ENCODE results near the gene SFI1. TPM values are rescaled to one million over a fixed set of nuclear protein-coding genes. Genes with fewer than 3 reads are reported as not detected.

The SFI1 gene
- total RNA-seq, 1 experiment from 2014 or later: 55.2 TPM

DNA sequence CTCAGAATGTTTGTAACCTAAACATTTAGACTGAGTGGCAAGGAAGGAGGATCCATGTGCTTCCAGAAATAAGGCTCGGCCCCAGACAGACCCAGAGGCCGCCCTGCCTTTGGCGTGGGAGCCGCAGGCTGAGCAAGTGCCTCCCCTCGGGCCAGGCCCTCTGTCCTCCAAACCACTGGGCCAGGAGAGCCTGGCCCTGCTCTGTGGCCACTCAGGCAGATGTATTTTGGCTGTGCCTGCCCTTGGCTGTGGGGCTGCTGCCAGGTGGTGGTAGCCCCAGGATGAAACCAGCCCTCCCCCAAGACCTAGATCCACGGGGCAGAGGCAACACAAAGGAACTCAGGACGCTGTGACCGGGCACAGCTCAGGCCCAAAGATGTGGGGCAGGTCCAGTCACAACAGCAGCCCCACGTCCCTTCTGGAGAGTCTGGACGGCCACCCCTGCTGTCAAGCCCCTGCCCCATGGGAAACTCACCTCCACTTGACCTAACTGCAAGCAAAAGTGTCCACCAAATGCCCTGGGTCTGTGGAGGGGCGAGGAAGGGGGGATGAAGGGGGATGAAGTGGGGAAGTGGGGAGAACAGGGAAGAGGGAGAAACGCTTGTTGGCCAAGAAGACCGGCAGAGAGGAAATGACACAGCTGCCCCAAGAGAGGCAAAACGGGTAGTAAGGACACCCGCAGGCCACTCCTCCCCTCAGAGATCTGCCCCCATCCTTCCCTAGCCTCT is 141.7 kb downstream of the SFI1 start:
- H3K4me1 Mint-ChIP-seq (ENCODE audit: low read depth, unreplicated experiment): peaks cover 11% of the 10 kb centered on the region
- peak overlapping the region; percentile 45 for H3K27ac Mint-ChIP-seq (ENCODE audit: unreplicated experiment)
- H3K36me3 ChIP-seq (ENCODE audit: control insufficient read depth, insufficient read depth, low read length): no peaks in the 10 kb centered on the region; the same call in 1 of the 2 replicates
- no peaks in the 10 kb centered on the region for H3K27me3 Mint-ChIP-seq (ENCODE audit: insufficient read depth, unreplicated experiment)
- no peaks in the 10 kb centered on the region for H3K9me3 Mint-ChIP-seq (ENCODE audit: unreplicated experiment)
- ChIA-PET POLR2A (no interaction called here), CTCF (no interaction called here)
- peaks cover 54% of the 10 kb centered on the region for H3K36me3 Mint-ChIP-seq (ENCODE audit: insufficient read depth, unreplicated experiment)
- no peak for DNase-seq
- no TSS peak for BruUV-seq (replicated peaks)
- intact Hi-C loops (cut with micrococcal nuclease; ENCODE audit: unreplicated experiment): no loop called here
- H3K4me1 ChIP-seq: no peaks in the 10 kb centered on the region
- H3K27me3 ChIP-seq (replicated peaks; ENCODE audit: control insufficient read depth, insufficient read depth, low read length): no peaks in the 10 kb centered on the region
- no peak overlapping the region for H3K4me3 Mint-ChIP-seq (ENCODE audit: unreplicated experiment)
- TF ChIP-seq CTCF (IDR thresholded peaks at IDR 0.05; ENCODE audit: insufficient read depth in 1 of 2, low read depth in 1 of 2, low read length in 1 of 2, severe bottlenecking in 1 of 2, unreplicated experiment in 1 of 2): no peak
- no peak overlapping the region for H3K4me3 ChIP-seq (ENCODE audit: low read depth, low read length)
- H3K9me3 ChIP-seq: no peaks in the 10 kb centered on the region

DNA sequence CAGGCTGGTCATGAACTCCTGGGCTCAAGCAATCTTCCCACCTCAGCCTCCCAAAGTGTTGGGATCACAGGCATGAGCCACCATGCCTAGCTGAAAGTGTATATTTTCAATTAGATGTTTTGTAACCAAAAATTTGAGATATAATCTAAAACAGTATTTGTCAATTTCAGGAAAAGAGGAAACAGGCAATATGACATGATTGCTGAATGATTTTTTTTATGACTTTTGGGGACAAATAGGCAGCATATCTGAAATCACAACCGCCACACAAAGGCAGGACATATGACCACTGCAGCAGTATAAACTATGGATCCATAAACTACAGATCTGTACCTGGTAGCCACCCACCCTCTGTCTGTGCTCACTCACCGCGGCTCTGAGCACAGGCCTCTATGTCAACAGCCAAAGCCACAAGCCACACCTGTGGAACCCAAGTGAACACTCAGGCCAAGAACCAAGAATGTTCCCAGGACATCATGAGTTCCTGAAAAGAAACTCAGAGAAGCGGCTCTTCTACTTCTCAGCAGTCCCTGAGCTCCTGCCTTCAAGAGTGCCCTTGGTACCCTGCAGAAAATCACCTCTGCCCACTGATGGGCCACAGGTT is 143.2 kb downstream of the SFI1 start:
- Mint-ChIP-seq H3K27me3 (ENCODE audit: insufficient read depth, unreplicated experiment) (no peaks in the 10 kb centered on the region), H3K4me3 (ENCODE audit: unreplicated experiment) (no peak overlapping the region), H3K27ac (ENCODE audit: unreplicated experiment) (peak overlapping the region; percentile 44), H3K36me3 (ENCODE audit: insufficient read depth, unreplicated experiment) (peaks cover 53% of the 10 kb centered on the region), H3K9me3 (ENCODE audit: unreplicated experiment) (no peaks in the 10 kb centered on the region), H3K4me1 (ENCODE audit: low read depth, unreplicated experiment) (peaks cover 5% of the 10 kb centered on the region)
- H3K27me3 ChIP-seq (replicated peaks; ENCODE audit: control insufficient read depth, insufficient read depth, low read length): no peaks in the 10 kb centered on the region
- no peak for TF ChIP-seq CTCF (IDR thresholded peaks at IDR 0.05; ENCODE audit: insufficient read depth in 1 of 2, low read depth in 1 of 2, low read length in 1 of 2, severe bottlenecking in 1 of 2, unreplicated experiment in 1 of 2)
- no TSS peak for BruUV-seq (replicated peaks)
- H3K4me3 ChIP-seq (ENCODE audit: low read depth, low read length): no peak overlapping the region
- POLR2A ChIA-PET: interaction anchor here (1.0 kb wide), 1 partner anchor 22 kb away, joined by 3 read pairs; the partner anchor contains the start of gene PISD
- H3K36me3 ChIP-seq (ENCODE audit: control insufficient read depth, insufficient read depth, low read length): no peaks in the 10 kb centered on the region; the same call in 1 of the 2 replicates
- H3K9me3 ChIP-seq: no peaks in the 10 kb centered on the region
- H3K4me1 ChIP-seq: no peaks in the 10 kb centered on the region
- intact Hi-C loops (cut with micrococcal nuclease; ENCODE audit: unreplicated experiment): no loop called here
- CTCF ChIA-PET: interaction anchor here (0.7 to 1.2 kb wide), 3 partner anchors 9 to 81 kb away, joined by 3 to 4 read pairs (median 3); no protein-coding TSS in a partner anchor
- DNase-seq: no peak

DNA sequence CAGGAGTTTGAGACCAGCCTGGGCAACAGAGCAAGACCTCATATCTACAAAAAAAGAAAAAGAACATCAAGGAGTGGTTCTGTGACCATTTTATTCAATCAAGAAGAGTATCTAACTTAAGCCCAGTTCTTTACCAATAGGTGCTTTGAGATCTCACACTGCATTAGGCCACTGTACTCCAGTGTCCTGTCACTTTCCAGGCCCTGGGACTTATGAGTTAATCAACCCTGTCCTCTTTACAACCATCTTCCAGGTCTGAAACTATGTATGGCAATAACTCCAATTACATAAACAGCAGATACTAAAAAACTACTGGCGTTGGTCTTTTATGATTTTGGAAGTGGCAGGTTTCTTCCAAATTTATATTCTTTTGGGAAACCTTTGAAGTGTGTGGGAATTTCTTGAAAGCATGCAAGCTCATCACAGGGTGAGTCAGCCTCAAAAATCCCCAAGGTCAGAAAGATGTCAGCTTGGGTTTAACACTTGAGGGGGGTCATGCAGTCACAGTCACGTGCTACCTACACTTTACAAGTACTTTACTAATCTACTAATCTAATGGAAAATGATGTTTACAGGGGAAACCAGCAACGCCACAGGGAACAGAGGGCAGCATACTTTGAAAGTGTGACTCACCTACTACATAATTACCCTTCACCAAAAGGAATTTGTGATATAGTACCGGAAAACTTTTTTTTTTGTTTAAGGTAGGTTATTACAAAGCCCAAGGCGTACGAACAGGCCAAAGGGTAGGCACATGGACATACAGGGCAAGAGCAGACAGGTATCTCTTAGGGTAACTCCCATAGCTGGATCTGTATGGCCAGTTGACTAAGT is 150.1 kb downstream of the SFI1 start:
- H3K27ac Mint-ChIP-seq (ENCODE audit: unreplicated experiment): peak overlapping the region; percentile 83
- peak; percentile 73 to 89 for DNase-seq
- H3K27me3 Mint-ChIP-seq (ENCODE audit: insufficient read depth, unreplicated experiment): no peaks in the 10 kb centered on the region
- ChIA-PET POLR2A (interaction anchor here (0.6 to 2.3 kb wide), 2 partner anchors 16 to 30 kb away, joined by 3 to 22 read pairs; partner anchors contain the start of gene PISD), CTCF (interaction anchor here (0.5 to 1.3 kb wide), 5 partner anchors 16 to 559 kb away, joined by 3 to 6 read pairs (median 4); partner anchors contain the start of genes PISD and RFPL2)
- Histone ChIP-seq H3K9me3 (no peaks in the 10 kb centered on the region), H3K4me3 (ENCODE audit: low read depth, low read length) (no peak overlapping the region), H3K27me3 (replicated peaks; ENCODE audit: control insufficient read depth, insufficient read depth, low read length) (no peaks in the 10 kb centered on the region), H3K36me3 (ENCODE audit: control insufficient read depth, insufficient read depth, low read length) (no peaks in the 10 kb centered on the region; the same call in none of the 2 replicates), H3K4me1 (peaks cover 50% of the 10 kb centered on the region)
- no peaks in the 10 kb centered on the region for H3K9me3 Mint-ChIP-seq (ENCODE audit: unreplicated experiment)
- H3K4me3 Mint-ChIP-seq (ENCODE audit: unreplicated experiment): no peak overlapping the region
- BruUV-seq (replicated peaks): TSS peak; percentile 37
- intact Hi-C loops (cut with micrococcal nuclease; ENCODE audit: unreplicated experiment): loop anchor here (2.0 kb wide), 1 partner anchor 16 kb away; the partner anchor contains the start of gene PISD
- TF ChIP-seq CTCF (IDR thresholded peaks at IDR 0.05; ENCODE audit: insufficient read depth in 1 of 2, low read depth in 1 of 2, low read length in 1 of 2, severe bottlenecking in 1 of 2, unreplicated experiment in 1 of 2): no peak
- H3K4me1 Mint-ChIP-seq (ENCODE audit: low read depth, unreplicated experiment): no peaks in the 10 kb centered on the region
- peaks cover 68% of the 10 kb centered on the region for H3K36me3 Mint-ChIP-seq (ENCODE audit: insufficient read depth, unreplicated experiment)
